Measurements from ENCODE around the gene CENPQ. TPM values are rescaled to one million over a fixed set of nuclear protein-coding genes. Genes with fewer than 3 reads are reported as not detected.

Gene CENPQ
- total and polyA plus RNA-seq, 2 of the 13 experiments (the other 11 are each of a cell fraction or from before 2014, with no cell fraction given) = 9.1 to 20.1 TPM

DNA sequence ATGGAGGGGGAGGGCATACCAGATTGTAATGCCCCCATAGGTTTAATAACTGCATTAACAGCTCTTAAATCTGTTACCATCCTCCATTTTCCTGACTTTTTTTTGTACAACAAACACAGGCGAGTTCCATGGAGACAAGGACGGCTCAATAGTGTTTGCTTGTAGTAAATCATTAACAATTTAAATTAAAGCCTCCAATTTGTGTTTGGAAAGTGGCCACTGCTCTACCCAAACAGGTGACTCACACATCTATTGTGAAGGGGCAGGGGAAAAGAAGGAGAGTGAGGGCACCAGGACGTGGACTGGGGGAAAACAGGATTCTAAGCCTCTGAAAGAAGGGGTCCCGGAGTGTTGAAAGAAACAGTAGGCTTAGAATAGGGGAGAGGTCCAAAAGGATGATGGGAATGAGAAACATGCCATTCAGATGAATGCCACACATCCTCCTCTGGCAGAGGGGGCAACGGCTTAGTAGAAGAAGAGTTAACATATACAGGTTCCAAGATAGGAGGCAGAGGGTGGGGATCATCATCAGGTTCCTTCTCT, 43.5 kb downstream of the CENPQ start (continued):
- TF ChIP-seq, protein P1, sequence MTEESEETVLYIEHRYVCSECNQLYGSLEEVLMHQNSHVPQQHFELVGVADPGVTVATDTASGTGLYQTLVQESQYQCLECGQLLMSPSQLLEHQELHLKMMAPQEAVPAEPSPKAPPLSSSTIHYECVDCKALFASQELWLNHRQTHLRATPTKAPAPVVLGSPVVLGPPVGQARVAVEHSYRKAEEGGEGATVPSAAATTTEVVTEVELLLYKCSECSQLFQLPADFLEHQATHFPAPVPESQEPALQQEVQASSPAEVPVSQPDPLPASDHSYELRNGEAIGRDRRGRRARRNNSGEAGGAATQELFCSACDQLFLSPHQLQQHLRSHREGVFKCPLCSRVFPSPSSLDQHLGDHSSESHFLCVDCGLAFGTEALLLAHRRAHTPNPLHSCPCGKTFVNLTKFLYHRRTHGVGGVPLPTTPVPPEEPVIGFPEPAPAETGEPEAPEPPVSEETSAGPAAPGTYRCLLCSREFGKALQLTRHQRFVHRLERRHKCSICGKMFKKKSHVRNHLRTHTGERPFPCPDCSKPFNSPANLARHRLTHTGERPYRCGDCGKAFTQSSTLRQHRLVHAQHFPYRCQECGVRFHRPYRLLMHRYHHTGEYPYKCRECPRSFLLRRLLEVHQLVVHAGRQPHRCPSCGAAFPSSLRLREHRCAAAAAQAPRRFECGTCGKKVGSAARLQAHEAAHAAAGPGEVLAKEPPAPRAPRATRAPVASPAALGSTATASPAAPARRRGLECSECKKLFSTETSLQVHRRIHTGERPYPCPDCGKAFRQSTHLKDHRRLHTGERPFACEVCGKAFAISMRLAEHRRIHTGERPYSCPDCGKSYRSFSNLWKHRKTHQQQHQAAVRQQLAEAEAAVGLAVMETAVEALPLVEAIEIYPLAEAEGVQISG (CRISPR knock-in tag; IDR thresholded peaks at IDR 0.05) = no peak
- TF ChIP-seq ZFP36L1 (CRISPR knock-in tag; IDR thresholded peaks at IDR 0.05) (no peak; the same call in 1 of the 2 replicates), SAP130 (CRISPR knock-in tag; IDR thresholded peaks at IDR 0.05; ENCODE audit: low read depth) (peak; percentile 72), ISX (CRISPR knock-in tag; conservative IDR thresholded peaks at IDR 0.05) (no peak), ZMYM3 (CRISPR knock-in tag; IDR thresholded peaks at IDR 0.05) (0 out of 2 replicates have a peak, but pooled peaks have one; percentile 28), HOXA7 (CRISPR knock-in tag; IDR thresholded peaks at IDR 0.05) (no peak), ZNF282 (IDR thresholded peaks at IDR 0.05; ENCODE audit: partially characterized antibody) (no peak), ZFX (CRISPR knock-in tag; IDR thresholded peaks at IDR 0.05; ENCODE audit: low read depth) (peak; percentile 17; the same call in 1 of the 2 replicates), JUN (CRISPR knock-in tag; IDR thresholded peaks at IDR 0.05) (peak; percentile 80), NR2F1 (CRISPR knock-in tag; IDR thresholded peaks at IDR 0.05) (no peak), CBFB (CRISPR knock-in tag; IDR thresholded peaks at IDR 0.05) (no peak), FOXK2 (IDR thresholded peaks at IDR 0.05) (no peak), ZNF607 (CRISPR knock-in tag; IDR thresholded peaks at IDR 0.05; ENCODE audit: borderline replicate concordance) (0 out of 2 replicates have a peak, but pooled peaks have one; percentile 58), FOXJ3 (CRISPR knock-in tag; IDR thresholded peaks at IDR 0.05; ENCODE audit: borderline replicate concordance) (peak; percentile 51; the same call in 1 of the 2 replicates)
- TF ChIP-seq, protein P2, sequence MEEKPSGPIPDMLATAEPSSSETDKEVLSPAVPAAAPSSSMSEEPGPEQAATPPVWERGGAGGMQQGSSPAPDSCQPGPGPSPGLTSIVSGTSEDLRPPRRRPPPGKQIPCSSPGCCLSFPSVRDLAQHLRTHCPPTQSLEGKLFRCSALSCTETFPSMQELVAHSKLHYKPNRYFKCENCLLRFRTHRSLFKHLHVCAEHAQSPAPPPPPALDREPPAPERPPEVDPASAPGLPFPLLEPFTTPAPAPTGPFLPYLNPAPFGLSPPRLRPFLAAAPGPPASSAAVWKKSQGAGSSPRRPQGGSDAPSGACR (CRISPR knock-in tag; IDR thresholded peaks at IDR 0.05) = peak; percentile 53; the same call in 1 of the 2 replicates
- TF ChIP-seq, protein P3, sequence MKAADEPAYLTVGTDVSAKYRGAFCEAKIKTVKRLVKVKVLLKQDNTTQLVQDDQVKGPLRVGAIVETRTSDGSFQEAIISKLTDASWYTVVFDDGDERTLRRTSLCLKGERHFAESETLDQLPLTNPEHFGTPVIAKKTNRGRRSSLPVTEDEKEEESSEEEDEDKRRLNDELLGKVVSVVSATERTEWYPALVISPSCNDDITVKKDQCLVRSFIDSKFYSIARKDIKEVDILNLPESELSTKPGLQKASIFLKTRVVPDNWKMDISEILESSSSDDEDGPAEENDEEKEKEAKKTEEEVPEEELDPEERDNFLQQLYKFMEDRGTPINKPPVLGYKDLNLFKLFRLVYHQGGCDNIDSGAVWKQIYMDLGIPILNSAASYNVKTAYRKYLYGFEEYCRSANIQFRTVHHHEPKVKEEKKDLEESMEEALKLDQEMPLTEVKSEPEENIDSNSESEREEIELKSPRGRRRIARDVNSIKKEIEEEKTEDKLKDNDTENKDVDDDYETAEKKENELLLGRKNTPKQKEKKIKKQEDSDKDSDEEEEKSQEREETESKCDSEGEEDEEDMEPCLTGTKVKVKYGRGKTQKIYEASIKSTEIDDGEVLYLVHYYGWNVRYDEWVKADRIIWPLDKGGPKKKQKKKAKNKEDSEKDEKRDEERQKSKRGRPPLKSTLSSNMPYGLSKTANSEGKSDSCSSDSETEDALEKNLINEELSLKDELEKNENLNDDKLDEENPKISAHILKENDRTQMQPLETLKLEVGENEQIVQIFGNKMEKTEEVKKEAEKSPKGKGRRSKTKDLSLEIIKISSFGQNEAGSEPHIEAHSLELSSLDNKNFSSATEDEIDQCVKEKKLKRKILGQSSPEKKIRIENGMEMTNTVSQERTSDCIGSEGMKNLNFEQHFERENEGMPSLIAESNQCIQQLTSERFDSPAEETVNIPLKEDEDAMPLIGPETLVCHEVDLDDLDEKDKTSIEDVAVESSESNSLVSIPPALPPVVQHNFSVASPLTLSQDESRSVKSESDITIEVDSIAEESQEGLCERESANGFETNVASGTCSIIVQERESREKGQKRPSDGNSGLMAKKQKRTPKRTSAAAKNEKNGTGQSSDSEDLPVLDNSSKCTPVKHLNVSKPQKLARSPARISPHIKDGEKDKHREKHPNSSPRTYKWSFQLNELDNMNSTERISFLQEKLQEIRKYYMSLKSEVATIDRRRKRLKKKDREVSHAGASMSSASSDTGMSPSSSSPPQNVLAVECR (CRISPR knock-in tag; IDR thresholded peaks at IDR 0.05; ENCODE audit: borderline replicate concordance) = peak; percentile 44; the same call in 1 of the 2 replicates
- TF ChIP-seq, protein P4, sequence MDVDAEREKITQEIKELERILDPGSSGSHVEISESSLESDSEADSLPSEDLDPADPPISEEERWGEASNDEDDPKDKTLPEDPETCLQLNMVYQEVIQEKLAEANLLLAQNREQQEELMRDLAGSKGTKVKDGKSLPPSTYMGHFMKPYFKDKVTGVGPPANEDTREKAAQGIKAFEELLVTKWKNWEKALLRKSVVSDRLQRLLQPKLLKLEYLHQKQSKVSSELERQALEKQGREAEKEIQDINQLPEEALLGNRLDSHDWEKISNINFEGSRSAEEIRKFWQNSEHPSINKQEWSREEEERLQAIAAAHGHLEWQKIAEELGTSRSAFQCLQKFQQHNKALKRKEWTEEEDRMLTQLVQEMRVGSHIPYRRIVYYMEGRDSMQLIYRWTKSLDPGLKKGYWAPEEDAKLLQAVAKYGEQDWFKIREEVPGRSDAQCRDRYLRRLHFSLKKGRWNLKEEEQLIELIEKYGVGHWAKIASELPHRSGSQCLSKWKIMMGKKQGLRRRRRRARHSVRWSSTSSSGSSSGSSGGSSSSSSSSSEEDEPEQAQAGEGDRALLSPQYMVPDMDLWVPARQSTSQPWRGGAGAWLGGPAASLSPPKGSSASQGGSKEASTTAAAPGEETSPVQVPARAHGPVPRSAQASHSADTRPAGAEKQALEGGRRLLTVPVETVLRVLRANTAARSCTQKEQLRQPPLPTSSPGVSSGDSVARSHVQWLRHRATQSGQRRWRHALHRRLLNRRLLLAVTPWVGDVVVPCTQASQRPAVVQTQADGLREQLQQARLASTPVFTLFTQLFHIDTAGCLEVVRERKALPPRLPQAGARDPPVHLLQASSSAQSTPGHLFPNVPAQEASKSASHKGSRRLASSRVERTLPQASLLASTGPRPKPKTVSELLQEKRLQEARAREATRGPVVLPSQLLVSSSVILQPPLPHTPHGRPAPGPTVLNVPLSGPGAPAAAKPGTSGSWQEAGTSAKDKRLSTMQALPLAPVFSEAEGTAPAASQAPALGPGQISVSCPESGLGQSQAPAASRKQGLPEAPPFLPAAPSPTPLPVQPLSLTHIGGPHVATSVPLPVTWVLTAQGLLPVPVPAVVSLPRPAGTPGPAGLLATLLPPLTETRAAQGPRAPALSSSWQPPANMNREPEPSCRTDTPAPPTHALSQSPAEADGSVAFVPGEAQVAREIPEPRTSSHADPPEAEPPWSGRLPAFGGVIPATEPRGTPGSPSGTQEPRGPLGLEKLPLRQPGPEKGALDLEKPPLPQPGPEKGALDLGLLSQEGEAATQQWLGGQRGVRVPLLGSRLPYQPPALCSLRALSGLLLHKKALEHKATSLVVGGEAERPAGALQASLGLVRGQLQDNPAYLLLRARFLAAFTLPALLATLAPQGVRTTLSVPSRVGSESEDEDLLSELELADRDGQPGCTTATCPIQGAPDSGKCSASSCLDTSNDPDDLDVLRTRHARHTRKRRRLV (CRISPR knock-in tag; IDR thresholded peaks at IDR 0.05) = no peak
